Fibroblast of lung (primary cell): Measurements from ENCODE around the gene DIS3L2.

Experiments
- CTCF ChIP-seq, 2 donors: IDR thresholded peaks in 1 of 2; conservative IDR thresholded peaks in 1 of 2; 1 replicate in 1 of 2; 2 replicates in 1 of 2; pipeline ENCODE4 v1.5.1; 2011 to 2012; ENCODE audit warnings: low read length in 2 of 2, control low read depth in 1 of 2, inconsistent platforms in 1 of 2, low read depth in 1 of 2, mild to moderate bottlenecking in 1 of 2
- EZH2 ChIP-seq: IDR thresholded peaks from 2 replicates; pipeline ENCODE4 v1.5.1; 2012; ENCODE audit warnings: low read length, control low read depth, mild to moderate bottlenecking; ENCODE audit errors: missing control alignments

GRCh38 chr2:232006253-232006652, 44.7 kb downstream of the DIS3L2 start:
- TF ChIP-seq CTCF (conservative IDR thresholded peaks at IDR 0.05 in 1 of 2, IDR thresholded peaks at IDR 0.05 in 1 of 2; ENCODE audit: low read depth in 1 of 2, low read length in 2 of 2) (no peak), EZH2 (no peak)
